ENCODE measurements around the gene SDK1. TPM values are rescaled to one million over a fixed set of nuclear protein-coding genes. Genes with fewer than 3 reads are reported as not detected.

Gene SDK1
- total RNA-seq, 4 donors from 2014 or later = 2.5 to 12.9 (median 6.1) TPM

DNA sequence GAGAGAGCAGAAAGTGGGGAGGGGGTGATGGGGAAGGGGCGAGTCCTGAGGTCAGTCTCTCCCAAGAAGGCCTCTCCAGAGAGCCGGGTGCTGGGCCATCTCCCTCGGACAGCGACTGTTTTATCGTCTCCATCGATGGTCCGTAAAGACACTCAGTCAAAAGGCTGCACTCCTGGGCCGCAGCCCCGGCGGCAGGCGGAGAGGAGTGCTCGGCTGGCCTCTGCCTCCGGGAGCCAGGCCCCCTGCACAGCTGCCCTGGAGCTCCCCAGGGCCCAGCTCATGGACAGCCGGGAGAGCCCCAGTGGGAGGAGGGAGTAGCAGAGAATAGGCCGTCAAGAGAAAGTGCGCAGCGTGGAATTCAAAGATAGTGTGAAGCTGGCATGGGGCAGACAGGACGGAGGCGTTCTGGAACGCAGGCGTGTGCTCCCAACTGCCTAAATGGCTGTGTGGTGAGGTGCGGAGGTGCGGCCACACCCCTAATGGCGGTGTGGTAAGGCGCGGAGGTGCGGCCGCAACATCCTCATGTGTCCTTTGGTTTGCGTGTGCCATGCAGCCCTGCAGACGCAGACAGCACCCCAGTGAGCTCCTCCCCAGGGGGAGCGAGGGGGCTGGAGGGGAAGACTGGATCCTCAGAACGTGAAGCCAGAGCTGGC lies 903.6 kb downstream of the SDK1 start:
- no peak overlapping the region for H3K27ac ChIP-seq
- no peaks in the 10 kb centered on the region for H3K27me3 ChIP-seq
- H3K4me3 ChIP-seq = no peak overlapping the region
- H3K36me3 ChIP-seq = no peaks in the 10 kb centered on the region
- WGBS = 91% methylated on average over 28 of the region's 32 CpGs
- H3K9me3 ChIP-seq = no peaks in the 10 kb centered on the region
- no peak for DNase-seq (ENCODE audit: low spot score in 2 of 2)
- TF ChIP-seq POLR2A (IDR thresholded peaks at IDR 0.05) (no peak), EP300 (IDR thresholded peaks at IDR 0.05) (no peak), POLR2AphosphoS5 (IDR thresholded peaks at IDR 0.05) (no peak), CTCF (IDR thresholded peaks at IDR 0.05) (no peak)
- H3K4me1 ChIP-seq = peaks cover 4% of the 10 kb centered on the region

- TF ChIP-seq CTCF (IDR thresholded peaks at IDR 0.05) = no peak
- H3K4me3 ChIP-seq = no peak overlapping the region
- DNase-seq (ENCODE audit: low spot score in 2 of 2) = no peak
These were observed 904.8 kb downstream of the SDK1 start for GRCh38 chr7:4205828-4206227.

DNA sequence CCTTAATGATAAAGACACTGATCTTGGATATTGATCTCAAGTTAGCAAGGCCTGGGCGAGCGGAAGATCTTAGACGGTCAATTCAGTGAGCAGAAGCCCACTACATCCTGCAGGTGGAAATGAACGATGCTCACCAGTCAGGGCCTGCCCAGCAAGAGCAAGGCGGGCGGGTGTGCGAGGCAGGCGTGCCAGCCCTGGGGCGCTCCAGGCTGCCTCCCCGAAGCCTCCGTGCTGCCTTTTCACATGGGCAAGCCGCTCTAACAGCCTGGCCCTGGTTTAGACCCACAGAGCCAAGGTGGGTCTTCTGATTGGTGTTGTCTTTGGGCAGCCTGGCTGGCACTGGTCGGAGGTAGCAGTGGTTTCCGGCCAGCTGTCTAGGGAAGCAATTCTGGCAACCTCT lies 906.0 kb downstream of the SDK1 start:
- H3K27ac ChIP-seq = no peak overlapping the region
- H3K36me3 ChIP-seq = no peaks in the 10 kb centered on the region
- no peaks in the 10 kb centered on the region for H3K9me3 ChIP-seq
- no peak overlapping the region for H3K4me3 ChIP-seq
- no peak for DNase-seq (ENCODE audit: low spot score in 2 of 2)
- no peaks in the 10 kb centered on the region for H3K27me3 ChIP-seq
- peaks cover 4% of the 10 kb centered on the region for H3K4me1 ChIP-seq
- 69% methylated on average over 12 of the region's 14 CpGs for WGBS
- TF ChIP-seq CTCF (IDR thresholded peaks at IDR 0.05) (no peak), POLR2AphosphoS5 (IDR thresholded peaks at IDR 0.05) (no peak), EP300 (IDR thresholded peaks at IDR 0.05) (no peak), POLR2A (IDR thresholded peaks at IDR 0.05) (no peak)

More at GRCh38 chr7:4205828-4206227, 904.8 kb downstream of the SDK1 start:
- Histone ChIP-seq H3K27ac (no peak overlapping the region), H3K36me3 (no peaks in the 10 kb centered on the region), H3K4me1 (peaks cover 4% of the 10 kb centered on the region), H3K27me3 (no peaks in the 10 kb centered on the region), H3K9me3 (no peaks in the 10 kb centered on the region)
- no CpG with 5 or more reads among the region's 18 CpGs for whole genome bisulfite sequencing

DNA sequence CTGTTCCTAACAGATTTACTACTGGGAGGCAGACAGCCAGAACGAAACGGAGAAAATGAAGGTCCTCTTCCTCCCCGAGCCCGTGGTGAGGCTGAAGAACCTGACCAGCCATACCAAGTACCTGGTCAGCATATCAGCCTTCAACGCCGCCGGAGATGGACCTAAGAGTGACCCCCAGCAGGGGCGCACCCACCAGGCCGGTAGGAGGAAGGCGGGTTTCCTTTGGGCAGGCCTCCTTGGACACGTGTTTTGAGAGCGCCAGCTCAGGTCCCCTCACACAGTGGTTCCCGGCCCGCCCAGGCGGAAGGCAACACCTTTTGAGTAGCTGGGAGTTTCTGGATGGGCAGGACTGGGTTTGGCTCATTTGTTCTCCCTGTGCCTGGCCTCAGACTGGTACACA lies 907.0 kb downstream of the SDK1 start:
- H3K36me3 ChIP-seq = no peaks in the 10 kb centered on the region
- H3K4me3 ChIP-seq = no peak overlapping the region
- no peaks in the 10 kb centered on the region for H3K27me3 ChIP-seq
- 98% methylated on average over 15 of the region's 15 CpGs for WGBS
- H3K27ac ChIP-seq = no peak overlapping the region
- H3K4me1 ChIP-seq = peaks cover 4% of the 10 kb centered on the region
- DNase-seq (ENCODE audit: low spot score in 2 of 2) = no peak
- TF ChIP-seq POLR2A (IDR thresholded peaks at IDR 0.05) (no peak), POLR2AphosphoS5 (IDR thresholded peaks at IDR 0.05) (no peak), CTCF (IDR thresholded peaks at IDR 0.05) (no peak), EP300 (IDR thresholded peaks at IDR 0.05) (no peak)
- H3K9me3 ChIP-seq = no peaks in the 10 kb centered on the region

GRCh38 chr7:4208586-4208985 lies 907.5 kb downstream of the SDK1 start:
- no peak for DNase-seq (ENCODE audit: low spot score in 2 of 2)
- Histone ChIP-seq H3K36me3 (no peaks in the 10 kb centered on the region), H3K4me3 (no peak overlapping the region), H3K9me3 (no peaks in the 10 kb centered on the region), H3K27ac (no peak overlapping the region), H3K4me1 (peaks cover 4% of the 10 kb centered on the region), H3K27me3 (no peaks in the 10 kb centered on the region)
- 80% methylated on average over 1 of the region's 13 CpGs for WGBS
- TF ChIP-seq EP300 (IDR thresholded peaks at IDR 0.05) (no peak), POLR2A (IDR thresholded peaks at IDR 0.05) (no peak), POLR2AphosphoS5 (IDR thresholded peaks at IDR 0.05) (no peak), CTCF (IDR thresholded peaks at IDR 0.05) (no peak)
